Tibial nerve (tissue), 4 donors: ENCODE results near the gene ZNF148.

Experiments
- EP300 ChIP-seq, 2 donors: sonication (generic); formaldehyde crosslinking; IDR thresholded peaks; one replicate each; pipeline ENCODE4 v1.6.1; 2017; ENCODE audit warnings: antibody characterized with exemption in 2 of 2, mild to moderate bottlenecking in 1 of 2
- POLR2A ChIP-seq, 2 donors: fragments of 450-650 bp; IDR thresholded peaks; one replicate each; pipeline ENCODE4 v1.6.1; 2017; ENCODE audit warnings: antibody characterized with exemption in 2 of 2, mild to moderate bottlenecking in 2 of 2, moderate library complexity in 2 of 2
- TF ChIP-seq, protein P1 (sequence below), 5 experiments: fragments of 200-600 bp in 3 of 5; fragments of 450-650 bp in 2 of 5; sonication (generic) in 3 of 5; IDR thresholded peaks; one replicate each; pipeline ENCODE4 v1.5.1; 2016 to 2019; ENCODE audit warnings: antibody characterized with exemption in 5 of 5, mild to moderate bottlenecking in 3 of 5, moderate library complexity in 2 of 5

DNA sequence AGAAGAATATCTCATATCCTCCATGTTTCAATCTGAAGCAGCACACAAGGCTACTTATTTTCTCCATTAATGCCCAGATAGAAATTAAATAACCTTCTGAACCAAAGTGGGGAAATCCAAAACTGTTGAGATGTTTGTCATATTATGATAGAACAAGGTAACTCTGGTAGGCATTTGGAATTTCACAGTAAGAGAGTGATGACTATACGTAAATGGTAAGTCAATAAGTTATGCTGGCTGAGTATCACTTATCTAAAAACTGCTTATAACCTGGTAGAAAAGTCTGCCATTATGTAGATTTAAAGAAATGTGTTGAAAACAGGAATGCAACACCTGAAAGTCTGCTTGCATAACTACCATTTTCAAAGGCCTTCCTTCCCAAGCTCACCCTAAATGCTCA lies 145.4 kb downstream of the ZNF148 start:
- TF ChIP-seq EP300 (IDR thresholded peaks at IDR 0.05): no peak
- TF ChIP-seq, protein P1, sequence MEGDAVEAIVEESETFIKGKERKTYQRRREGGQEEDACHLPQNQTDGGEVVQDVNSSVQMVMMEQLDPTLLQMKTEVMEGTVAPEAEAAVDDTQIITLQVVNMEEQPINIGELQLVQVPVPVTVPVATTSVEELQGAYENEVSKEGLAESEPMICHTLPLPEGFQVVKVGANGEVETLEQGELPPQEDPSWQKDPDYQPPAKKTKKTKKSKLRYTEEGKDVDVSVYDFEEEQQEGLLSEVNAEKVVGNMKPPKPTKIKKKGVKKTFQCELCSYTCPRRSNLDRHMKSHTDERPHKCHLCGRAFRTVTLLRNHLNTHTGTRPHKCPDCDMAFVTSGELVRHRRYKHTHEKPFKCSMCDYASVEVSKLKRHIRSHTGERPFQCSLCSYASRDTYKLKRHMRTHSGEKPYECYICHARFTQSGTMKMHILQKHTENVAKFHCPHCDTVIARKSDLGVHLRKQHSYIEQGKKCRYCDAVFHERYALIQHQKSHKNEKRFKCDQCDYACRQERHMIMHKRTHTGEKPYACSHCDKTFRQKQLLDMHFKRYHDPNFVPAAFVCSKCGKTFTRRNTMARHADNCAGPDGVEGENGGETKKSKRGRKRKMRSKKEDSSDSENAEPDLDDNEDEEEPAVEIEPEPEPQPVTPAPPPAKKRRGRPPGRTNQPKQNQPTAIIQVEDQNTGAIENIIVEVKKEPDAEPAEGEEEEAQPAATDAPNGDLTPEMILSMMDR (IDR thresholded peaks at IDR 0.05): no peak
- TF ChIP-seq POLR2A (IDR thresholded peaks at IDR 0.05): no peak
